ENCODE measurements around the gene MTHFD1. TPM values are rescaled to one million over a fixed set of nuclear protein-coding genes. Genes with fewer than 3 reads are reported as not detected.

MTHFD1 gene
- total RNA-seq: 10 to 100 TPM; 27.4 to 28.8 TPM
- polyA plus RNA-seq (ENCODE audit: insufficient read depth, low read depth, low replicate concordance): 22.3 TPM
- long read RNA-seq, donor 1, partial matches to known transcripts: 5 of 16 reads
- long read RNA-seq, donor 1, other reads (novel, unspliced or antisense): 5 of 16 reads
- long read RNA-seq, donor 2, transcript MTHFD1-201 (28 exons, 3,136 nt): major isoform, 6 of 6 reads
- long read RNA-seq, donor 2, partial matches to known transcripts: 0 of 6 reads
- long read RNA-seq, donor 2, other reads (novel, unspliced or antisense): 0 of 6 reads

DNA sequence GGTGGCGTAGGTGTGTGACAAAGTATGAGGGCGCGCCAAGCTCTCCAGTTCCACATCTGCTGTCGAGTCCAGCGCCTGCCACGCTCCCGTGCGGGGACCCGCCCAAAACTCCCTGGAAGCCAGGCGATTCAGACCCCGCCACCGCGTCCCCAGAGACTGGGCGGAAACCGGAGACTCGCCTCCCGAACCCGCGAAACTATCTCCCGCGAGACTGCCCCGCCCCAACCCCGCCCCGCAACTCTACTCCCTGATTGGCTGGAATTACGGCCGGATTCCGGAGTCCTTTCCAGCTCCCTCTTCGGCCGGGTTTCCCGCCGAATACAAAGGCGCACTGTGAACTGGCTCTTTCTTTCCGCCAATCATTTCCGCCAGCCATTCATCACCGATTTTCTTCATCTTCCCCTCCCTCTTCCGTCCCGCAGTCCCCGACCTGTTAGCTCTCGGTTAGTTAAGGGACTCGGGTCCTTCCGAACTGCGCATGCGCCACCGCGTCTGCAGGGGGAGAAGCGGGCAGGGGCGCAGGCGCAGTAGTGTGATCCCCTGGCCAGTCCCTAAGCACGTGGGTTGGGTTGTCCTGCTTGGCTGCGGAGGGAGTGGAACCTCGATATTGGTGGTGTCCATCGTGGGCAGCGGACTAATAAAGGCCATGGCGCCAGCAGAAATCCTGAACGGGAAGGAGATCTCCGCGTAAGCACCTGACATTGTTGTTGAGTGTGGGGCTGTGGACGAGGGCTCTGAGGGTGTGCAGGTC lies at the start of gene MTHFD1:
Gene MTHFD1 (plus strand): TSS at position 572 of the 751 bp plus-strand sequence. CDS start 75 bp downstream, at position 647.
- peaks cover 6% of the 10 kb centered on the region for H3K4me1 ChIP-seq
- H3K9me3 ChIP-seq: no peaks in the 10 kb centered on the region
- H3K4me3 ChIP-seq: peak within 1 kb of the TSS; percentile 68 to 69
- peak; percentile 98 for DNase-seq
- intact Hi-C loops (cut with DNase I; ENCODE audit: low total_unique reads): no loop called here
- WGBS, 2 donors: 0% methylated on average over 39 to 51 of the region's 58 CpGs
- peak within 1 kb of the TSS; percentile 68 to 83 for H3K27ac ChIP-seq
- H3K36me3 ChIP-seq (ENCODE audit: low read depth, missing control alignments): no peaks in the 10 kb centered on the region
- TF ChIP-seq, protein P1, sequence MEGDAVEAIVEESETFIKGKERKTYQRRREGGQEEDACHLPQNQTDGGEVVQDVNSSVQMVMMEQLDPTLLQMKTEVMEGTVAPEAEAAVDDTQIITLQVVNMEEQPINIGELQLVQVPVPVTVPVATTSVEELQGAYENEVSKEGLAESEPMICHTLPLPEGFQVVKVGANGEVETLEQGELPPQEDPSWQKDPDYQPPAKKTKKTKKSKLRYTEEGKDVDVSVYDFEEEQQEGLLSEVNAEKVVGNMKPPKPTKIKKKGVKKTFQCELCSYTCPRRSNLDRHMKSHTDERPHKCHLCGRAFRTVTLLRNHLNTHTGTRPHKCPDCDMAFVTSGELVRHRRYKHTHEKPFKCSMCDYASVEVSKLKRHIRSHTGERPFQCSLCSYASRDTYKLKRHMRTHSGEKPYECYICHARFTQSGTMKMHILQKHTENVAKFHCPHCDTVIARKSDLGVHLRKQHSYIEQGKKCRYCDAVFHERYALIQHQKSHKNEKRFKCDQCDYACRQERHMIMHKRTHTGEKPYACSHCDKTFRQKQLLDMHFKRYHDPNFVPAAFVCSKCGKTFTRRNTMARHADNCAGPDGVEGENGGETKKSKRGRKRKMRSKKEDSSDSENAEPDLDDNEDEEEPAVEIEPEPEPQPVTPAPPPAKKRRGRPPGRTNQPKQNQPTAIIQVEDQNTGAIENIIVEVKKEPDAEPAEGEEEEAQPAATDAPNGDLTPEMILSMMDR (IDR thresholded peaks at IDR 0.05): peak in 1 of 3 experiments; percentile 16
- TF ChIP-seq POLR2A (IDR thresholded peaks at IDR 0.05): no peak
- H3K27me3 ChIP-seq: no peaks in the 10 kb centered on the region

DNA sequence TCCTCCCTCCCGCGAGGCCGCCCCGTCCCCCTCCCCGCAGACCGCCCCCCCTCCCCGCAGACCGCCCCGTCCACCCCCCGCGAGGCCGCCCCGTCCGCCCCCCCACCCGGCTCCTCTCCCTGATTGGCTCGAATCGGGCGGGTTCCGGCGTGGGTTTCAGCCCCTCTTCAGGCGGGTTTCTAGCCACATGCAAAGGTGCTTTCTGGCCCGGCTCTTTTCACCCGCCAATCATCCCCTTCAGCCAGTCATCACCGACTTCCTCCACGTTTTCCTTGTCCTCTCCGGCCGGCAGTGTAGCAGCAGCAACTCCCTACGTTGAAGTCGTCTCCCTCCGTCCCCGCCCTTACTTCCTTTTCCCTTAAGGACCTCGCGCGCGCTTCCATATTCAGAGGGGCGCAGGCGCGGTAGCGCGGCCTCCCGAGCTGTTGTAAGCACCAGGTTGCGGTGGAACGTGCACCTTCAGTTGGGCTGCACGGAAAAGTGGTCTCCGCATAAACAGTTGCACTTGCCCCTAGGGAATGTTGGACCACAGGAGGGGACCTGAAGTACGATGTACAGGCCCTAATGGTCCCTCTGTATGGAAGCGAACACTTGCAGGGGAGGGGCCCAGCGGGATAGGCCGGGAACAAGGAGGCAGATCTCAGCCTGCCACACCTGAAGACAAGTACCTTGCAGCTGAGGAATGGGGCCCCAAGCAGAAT lies 49.4 kb upstream of the MTHFD1 start:
- peak; percentile 99 for DNase-seq
- intact Hi-C loops (cut with DNase I; ENCODE audit: low total_unique reads): no loop called here
- Histone ChIP-seq H3K36me3 (ENCODE audit: low read depth, missing control alignments) (no peaks in the 10 kb centered on the region), H3K9me3 (no peaks in the 10 kb centered on the region), H3K27me3 (no peaks in the 10 kb centered on the region), H3K4me3 (peak overlapping the region; percentile 72 to 84), H3K27ac (peak overlapping the region; percentile 76 to 84), H3K4me1 (peaks cover 4% of the 10 kb centered on the region)
- WGBS, 2 donors: 0 to 1% methylated on average over 35 to 44 of the region's 49 CpGs
- TF ChIP-seq, protein P1 (IDR thresholded peaks at IDR 0.05): no peak
- TF ChIP-seq POLR2A (IDR thresholded peaks at IDR 0.05): peak; percentile 19

DNA sequence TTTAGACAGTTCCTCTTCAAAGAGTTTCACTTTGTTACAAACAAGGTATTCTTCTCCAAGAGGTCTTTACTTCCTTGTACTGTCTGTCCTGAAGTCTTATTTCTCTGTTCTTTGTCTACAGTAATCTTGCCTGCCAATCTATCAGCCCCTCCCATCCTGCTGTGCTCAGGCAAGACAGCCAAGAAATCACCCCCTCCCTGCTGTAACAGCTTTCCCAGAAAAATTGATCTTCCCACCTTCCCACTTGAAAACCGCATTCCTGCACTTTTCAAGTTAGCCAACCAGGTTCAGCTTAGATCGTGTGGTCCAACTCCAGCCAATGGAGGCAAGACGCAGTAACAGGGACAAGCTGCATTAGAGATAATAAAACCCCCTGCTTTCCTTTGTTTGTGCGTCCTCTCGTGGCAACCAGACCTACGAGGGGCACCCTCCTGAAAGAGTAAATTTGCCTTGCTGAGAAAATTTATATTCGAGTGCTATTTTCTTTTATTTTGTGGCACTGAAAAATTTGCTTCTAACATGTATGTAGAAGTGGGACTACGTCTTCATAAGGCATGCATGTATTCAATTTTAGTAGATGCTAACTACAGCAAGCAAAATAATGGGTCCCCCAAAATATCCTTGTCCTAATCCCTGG lies 47.5 kb upstream of the MTHFD1 start:
- Histone ChIP-seq H3K4me1 (peaks cover 4% of the 10 kb centered on the region), H3K9me3 (no peaks in the 10 kb centered on the region), H3K27ac (no peak overlapping the region), H3K4me3 (no peak overlapping the region), H3K36me3 (ENCODE audit: low read depth, missing control alignments) (no peaks in the 10 kb centered on the region), H3K27me3 (no peaks in the 10 kb centered on the region)
- WGBS, 2 donors: 89 to 91% methylated on average over 8 of the region's 8 CpGs
- intact Hi-C loops (cut with DNase I; ENCODE audit: low total_unique reads): loop anchor here (10.0 kb wide), 1 partner anchor 134 kb away; no protein-coding TSS in a partner anchor
- TF ChIP-seq POLR2A (IDR thresholded peaks at IDR 0.05): no peak
- TF ChIP-seq, protein P1 (IDR thresholded peaks at IDR 0.05): no peak
- no peak for DNase-seq

DNA sequence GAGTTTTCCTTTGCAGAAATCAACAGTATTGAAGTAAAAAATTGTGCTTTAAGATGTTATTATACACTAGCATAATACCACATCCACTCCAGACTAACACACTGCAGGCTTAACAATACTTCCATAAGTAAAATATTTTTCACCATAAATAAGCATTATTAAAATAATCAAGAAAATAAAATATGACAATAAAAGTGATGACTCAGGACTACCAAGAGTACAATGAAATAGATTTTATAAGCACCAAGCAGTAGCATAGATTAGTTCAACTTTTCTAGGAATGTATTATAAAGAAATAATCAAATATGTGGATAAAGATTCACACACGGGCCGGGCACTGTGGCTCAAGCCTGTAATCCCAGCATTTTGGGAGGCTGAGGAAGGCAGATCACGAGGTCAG lies 40.4 kb upstream of the MTHFD1 start:
- TF ChIP-seq, protein P1 (IDR thresholded peaks at IDR 0.05): no peak
- no peak for TF ChIP-seq POLR2A (IDR thresholded peaks at IDR 0.05)
- H3K27ac ChIP-seq: no peak overlapping the region
- H3K36me3 ChIP-seq (ENCODE audit: low read depth, missing control alignments): no peaks in the 10 kb centered on the region
- no peak for DNase-seq
- H3K4me3 ChIP-seq: no peak overlapping the region
- 81 to 84% methylated on average over 3 of the region's 3 CpGs for WGBS, 2 donors
- no peaks in the 10 kb centered on the region for H3K9me3 ChIP-seq
- no peaks in the 10 kb centered on the region for H3K4me1 ChIP-seq
- intact Hi-C loops (cut with DNase I; ENCODE audit: low total_unique reads): loop anchor here (10.0 kb wide), 1 partner anchor 127 kb away; no protein-coding TSS in a partner anchor
- no peaks in the 10 kb centered on the region for H3K27me3 ChIP-seq

Measured in testis (tissue), 5 donors.